GM19438 (cell line): Measurements from ENCODE around the gene HOMER1.

Experiments used
- ATAC-seq: cut with Tn5 transposase; IDR thresholded peaks from one replicate; pipeline ENCODE4 v1.9.1; 2021; ENCODE audit warnings: low read depth; ENCODE audit not compliant: unreplicated experiment

Gene HOMER1, protein sequence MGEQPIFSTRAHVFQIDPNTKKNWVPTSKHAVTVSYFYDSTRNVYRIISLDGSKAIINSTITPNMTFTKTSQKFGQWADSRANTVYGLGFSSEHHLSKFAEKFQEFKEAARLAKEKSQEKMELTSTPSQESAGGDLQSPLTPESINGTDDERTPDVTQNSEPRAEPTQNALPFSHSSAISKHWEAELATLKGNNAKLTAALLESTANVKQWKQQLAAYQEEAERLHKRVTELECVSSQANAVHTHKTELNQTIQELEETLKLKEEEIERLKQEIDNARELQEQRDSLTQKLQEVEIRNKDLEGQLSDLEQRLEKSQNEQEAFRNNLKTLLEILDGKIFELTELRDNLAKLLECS

GRCh38 chr5:79513704-79514390, at the start of gene HOMER1:
Gene HOMER1 (minus strand): TSS chr5:79514134. CDS start chr5:79512774, 1,360 bp downstream.
- ATAC-seq, result peak; percentile 71

- ATAC-seq, result no peak
Observed at GRCh38 chr5:79563247-79563590, 49.3 kb upstream of the HOMER1 start.

GRCh38 chr5:79562351-79563246, 48.7 kb upstream of the HOMER1 start:
- no peak for ATAC-seq

DNA sequence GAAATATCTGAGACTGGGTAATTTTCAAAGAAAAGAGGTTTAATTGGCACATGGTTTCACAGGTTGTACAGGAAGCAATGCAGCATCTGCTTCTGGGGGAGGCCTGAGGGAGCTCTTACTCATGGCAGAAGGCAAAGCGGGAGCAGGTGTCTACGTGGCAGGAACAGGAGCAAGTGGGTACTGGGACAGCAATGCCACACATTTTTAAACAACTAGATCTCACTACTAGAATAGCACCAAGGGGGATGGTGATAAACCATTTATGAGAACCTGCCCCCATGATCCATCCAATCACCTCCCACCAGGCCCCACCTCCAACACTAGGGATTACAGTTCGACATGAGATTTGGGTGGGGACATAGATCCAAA, 47.6 kb upstream of the HOMER1 start:
- peak; percentile 31 for ATAC-seq

DNA sequence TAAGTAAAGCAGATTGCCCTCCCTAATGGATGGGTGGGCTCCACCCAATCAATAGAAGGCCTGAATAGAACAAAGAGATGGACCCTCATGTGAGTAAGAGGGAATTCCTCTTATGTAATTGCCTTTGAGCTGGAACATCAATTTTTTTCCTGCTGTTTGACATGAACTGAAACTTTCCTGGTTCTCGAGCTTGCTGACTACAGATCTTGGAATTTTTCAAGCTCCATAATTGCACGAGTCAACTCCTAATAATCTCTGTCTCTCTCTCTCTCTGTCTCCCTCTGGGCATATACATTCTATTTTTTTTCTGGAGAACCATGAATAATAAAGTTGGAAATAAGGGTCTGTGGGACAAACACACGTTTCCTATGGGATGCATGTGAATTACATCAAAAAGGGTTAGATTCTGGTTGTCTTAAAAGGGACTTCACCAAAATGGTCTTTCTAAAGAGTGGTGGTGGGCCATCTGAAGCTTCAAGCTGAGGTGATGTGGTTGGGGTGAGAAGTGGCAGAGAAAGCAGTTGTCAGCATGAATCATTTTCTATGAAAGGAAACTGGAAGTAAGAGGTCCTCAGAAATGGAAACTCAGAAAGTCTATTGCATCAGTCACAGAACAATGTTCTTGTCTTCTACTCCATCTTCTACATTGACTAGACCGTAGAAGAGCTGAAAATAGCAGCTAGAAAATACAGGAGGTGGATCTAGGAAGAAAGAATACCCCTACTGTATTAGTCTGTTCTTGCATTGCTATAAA, 47.0 kb upstream of the HOMER1 start:
- peak; percentile 90 for ATAC-seq

DNA sequence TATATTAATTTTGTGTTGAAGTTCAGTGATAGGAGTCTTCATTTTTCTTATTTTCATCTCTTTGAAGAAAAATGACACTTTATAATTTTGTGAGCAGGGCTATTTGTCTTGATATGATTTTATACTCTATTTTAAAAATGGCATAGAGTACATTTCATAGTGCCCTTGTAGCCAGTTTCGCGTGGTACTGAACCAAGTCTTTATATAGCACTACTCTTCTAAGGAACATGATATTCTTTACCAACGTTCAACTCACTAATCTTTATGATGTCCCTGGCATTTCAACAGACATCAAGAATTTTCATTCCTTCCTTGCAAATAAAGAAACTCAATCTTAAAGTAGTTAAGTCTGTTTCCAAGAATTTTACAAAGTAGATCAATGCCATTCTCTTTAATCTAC, 41.5 kb upstream of the HOMER1 start:
- ATAC-seq, result no peak

GRCh38 chr5:79552984-79553383, 39.0 kb upstream of the HOMER1 start:
- ATAC-seq, result no peak

DNA sequence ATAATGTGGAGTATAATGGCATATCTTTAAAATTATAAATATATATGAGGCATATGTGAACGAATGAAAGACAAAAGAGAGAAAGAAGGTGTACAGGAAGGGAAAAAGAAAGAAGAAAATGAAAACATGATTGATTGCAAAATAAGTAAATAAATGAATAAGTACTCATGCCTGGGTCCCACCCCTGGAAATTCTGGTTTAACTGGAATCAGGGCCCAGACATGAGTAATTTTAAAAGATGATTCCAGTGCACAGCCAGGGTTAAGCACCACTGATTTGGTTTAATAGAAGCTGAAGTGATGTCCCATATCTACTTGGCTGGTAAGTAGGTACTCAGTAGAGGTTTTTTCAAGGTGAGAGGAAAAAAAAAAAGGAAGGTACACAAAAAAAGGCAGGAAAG, 34.0 kb upstream of the HOMER1 start:
- ATAC-seq, result no peak

DNA sequence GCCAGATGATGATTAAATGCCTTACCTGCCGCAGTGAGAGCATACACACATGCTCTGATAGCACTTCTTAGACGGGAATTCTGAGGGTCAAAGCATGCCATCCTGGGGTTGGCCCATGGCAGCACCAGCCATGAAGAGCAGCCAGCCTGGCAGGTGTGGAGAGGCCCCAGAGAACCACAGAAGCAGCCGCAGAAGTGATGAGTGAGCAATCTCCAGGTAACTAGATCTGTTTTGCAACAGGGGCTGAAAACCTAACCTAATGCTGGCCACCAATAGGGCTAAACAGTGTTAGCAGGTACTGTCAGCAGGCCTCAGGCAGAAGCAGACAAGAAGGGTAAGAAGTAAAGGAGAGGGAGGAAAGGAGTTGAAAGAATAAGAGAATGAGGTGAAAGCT, 33.5 kb upstream of the HOMER1 start:
- ATAC-seq, result no peak

- ATAC-seq, result no peak
Observed at GRCh38 chr5:79546782-79547428, 33.0 kb upstream of the HOMER1 start.

DNA sequence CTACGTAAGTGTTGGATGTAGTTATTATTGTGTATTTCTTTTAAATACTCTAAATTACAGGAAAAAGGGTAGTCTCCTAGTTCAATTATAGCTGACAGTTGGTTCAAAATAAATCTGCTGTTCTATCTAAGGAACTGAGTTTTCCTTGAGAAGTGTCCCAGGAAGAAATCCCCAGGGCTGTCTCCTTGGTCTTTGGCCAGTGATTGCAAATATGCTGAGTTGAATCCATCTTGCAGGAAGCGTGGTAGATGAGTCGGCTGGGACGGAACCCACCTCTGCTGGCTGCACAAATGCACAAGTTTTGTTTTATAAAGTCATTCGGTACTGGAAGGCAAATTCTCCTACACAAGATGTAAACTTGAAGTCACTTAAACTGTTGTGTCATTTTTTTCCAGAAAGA, 30.2 kb upstream of the HOMER1 start:
- ATAC-seq, result no peak

- ATAC-seq, result no peak
Observed at GRCh38 chr5:79540939-79541338, 27.0 kb upstream of the HOMER1 start.

- ATAC-seq, result no peak
Observed at GRCh38 chr5:79536193-79536906, 22.4 kb upstream of the HOMER1 start.

DNA sequence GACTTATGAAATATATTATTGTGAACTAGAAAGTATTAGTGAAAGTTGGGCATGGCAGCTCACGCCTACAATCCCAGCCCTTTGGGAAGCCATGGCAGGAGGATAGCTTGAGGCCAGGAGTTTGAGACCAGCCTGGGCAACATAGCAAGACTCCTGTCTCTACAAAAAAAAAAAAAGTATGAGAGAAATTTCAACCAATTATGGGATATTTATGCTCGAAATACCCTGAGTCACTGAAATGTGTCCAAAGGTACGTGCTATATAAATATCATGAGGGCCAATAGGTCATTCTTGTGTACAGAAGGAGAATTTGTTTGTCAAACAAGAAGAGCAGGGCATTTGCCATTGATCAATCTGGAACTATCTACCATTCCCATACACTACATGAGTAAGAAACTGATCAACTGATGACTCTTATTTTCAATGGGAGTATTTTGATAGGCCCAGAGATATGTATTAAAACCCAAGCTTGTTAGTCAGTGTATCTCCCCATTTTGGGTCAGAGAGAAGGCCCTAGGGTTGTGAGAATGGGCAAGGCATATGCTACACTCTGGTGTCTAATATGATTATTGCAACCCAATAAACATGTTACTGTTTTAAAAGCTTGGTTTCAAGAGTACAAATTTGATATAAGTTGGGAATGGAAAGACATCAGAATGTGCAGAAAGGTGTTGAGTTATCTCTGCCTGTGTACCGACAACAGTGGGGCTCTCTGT, 21.7 kb upstream of the HOMER1 start:
- no peak for ATAC-seq

GRCh38 chr5:79529110-79529509, 15.2 kb upstream of the HOMER1 start:
- ATAC-seq, result no peak

DNA sequence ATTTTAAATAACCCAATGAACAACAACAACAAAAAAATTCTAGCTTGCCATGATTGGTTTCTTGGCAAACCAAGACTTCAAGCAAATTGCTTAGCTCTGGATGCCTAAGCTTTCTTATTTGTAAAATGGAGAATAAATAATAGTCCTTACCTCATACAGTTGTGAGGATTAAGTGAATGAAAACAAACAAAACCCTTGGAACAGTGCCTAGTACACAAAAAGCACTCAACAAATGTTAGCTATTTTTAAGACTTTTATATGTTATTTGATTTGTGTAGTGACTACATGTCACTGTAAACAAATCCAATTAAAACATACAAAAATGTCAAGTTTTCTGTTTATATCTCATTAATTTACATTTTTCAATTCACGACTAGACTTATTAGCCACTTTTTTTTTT, 13.5 kb upstream of the HOMER1 start:
- no peak for ATAC-seq

GRCh38 chr5:79526928-79527327, 13.0 kb upstream of the HOMER1 start:
- ATAC-seq, result no peak

DNA sequence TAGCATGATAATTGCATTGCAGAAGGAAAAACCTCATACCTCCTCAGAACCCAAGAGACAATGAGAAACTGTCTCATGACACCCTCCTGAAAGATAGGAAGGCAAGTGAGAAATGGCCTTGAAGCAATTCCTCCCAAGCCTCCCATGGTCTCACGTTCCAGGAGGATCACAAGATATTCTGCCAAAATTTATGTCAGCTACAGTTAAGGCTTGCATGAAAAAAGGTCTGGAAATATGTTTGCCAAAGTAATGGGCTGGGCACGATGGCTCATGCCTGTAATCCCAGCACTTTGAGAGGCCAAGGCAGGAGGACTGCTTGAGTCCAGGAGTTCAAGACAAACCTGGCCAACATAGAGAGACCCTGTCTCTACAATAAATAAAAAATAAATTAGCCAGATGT, 12.6 kb upstream of the HOMER1 start:
- ATAC-seq, result no peak

DNA sequence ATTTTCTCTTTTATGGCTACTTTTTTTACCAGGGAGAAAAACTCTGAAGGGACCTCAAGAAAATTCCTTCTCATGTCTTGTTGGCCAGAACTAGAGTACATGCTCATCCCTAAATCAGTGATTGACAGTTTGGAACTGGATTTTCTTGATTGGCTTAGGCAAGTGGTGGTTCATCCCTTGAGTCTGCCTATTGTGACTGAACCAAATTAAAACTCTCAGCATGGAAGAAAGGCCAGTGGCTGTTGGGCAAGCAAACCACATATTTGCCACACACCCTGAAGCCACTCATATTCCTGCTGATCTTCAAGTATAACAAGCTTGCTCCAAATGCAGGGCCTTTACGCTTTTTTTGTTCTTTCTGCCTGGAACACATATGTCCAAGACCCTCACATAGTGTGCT, 7.2 kb upstream of the HOMER1 start:
- ATAC-seq, result no peak
